ENCODE results near the gene L3MBTL4. TPM values are rescaled to one million over a fixed set of nuclear protein-coding genes. Genes with fewer than 3 reads are reported as not detected.

The L3MBTL4 gene
- total RNA-seq, 1 experiment from 2014 or later = 1.4 TPM

- POLR2A ChIA-PET = no interaction called here
- Mint-ChIP-seq H3K9me3 (peaks cover 25% of the 10 kb centered on the region), H3K4me3 (no peak overlapping the region), H3K36me3 (peaks cover 8% of the 10 kb centered on the region; the same call in 1 of the 2 replicates), H3K27ac (peak overlapping the region; percentile 46; the same call in 1 of the 2 replicates), H3K27me3 (ENCODE audit: low read depth) (no peaks in the 10 kb centered on the region), H3K4me1 (peaks cover 3% of the 10 kb centered on the region)
- ATAC-seq (no peak), DNase-seq (ENCODE audit: low spot score) (no peak)
- CTCF ChIA-PET = no interaction called here
- TF ChIP-seq PREB (CRISPR knock-in tag; IDR thresholded peaks at IDR 0.05; ENCODE audit: borderline replicate concordance) = no peak
- TF ChIP-seq E2F5 (CRISPR knock-in tag; IDR thresholded peaks at IDR 0.05) = no peak
- TF ChIP-seq CTCF (IDR thresholded peaks at IDR 0.05) = no peak
- no peak for TF ChIP-seq CREM (CRISPR knock-in tag; IDR thresholded peaks at IDR 0.05)
- TF ChIP-seq HMGA2 (CRISPR knock-in tag; IDR thresholded peaks at IDR 0.05) = no peak
- no peak for TF ChIP-seq MYBL2 (CRISPR knock-in tag; IDR thresholded peaks at IDR 0.05)
- no peak for TF ChIP-seq ATF2 (CRISPR knock-in tag; IDR thresholded peaks at IDR 0.05; ENCODE audit: borderline replicate concordance, low read depth)
- TF ChIP-seq RELA (CRISPR knock-in tag; IDR thresholded peaks at IDR 0.05; ENCODE audit: borderline replicate concordance) = no peak
- TF ChIP-seq TP53 (CRISPR knock-in tag; IDR thresholded peaks at IDR 0.05) = no peak
- no peak for TF ChIP-seq IRF1 (CRISPR knock-in tag; IDR thresholded peaks at IDR 0.05)
- TF ChIP-seq ARID4B (CRISPR knock-in tag; IDR thresholded peaks at IDR 0.05; ENCODE audit: borderline replicate concordance) = no peak
- TF ChIP-seq E2F1 (CRISPR knock-in tag; IDR thresholded peaks at IDR 0.05) = no peak
Measured at GRCh38 chr18:6256521-6256920, 158.2 kb downstream of the L3MBTL4 start.

GRCh38 chr18:6255886-6256285 is 158.8 kb downstream of the L3MBTL4 start:
- ATAC-seq (no peak), DNase-seq (ENCODE audit: low spot score) (no peak)
- CTCF ChIA-PET = no interaction called here
- H3K36me3 Mint-ChIP-seq = peaks cover 8% of the 10 kb centered on the region; the same call in 1 of the 2 replicates
- H3K4me3 Mint-ChIP-seq = no peak overlapping the region
- no peak overlapping the region for H3K27ac Mint-ChIP-seq
- peaks cover 25% of the 10 kb centered on the region for H3K9me3 Mint-ChIP-seq
- no peaks in the 10 kb centered on the region for H3K27me3 Mint-ChIP-seq (ENCODE audit: low read depth)
- POLR2A ChIA-PET = no interaction called here
- H3K4me1 Mint-ChIP-seq = peaks cover 3% of the 10 kb centered on the region
- TF ChIP-seq RELA (CRISPR knock-in tag; IDR thresholded peaks at IDR 0.05; ENCODE audit: borderline replicate concordance) (no peak), ATF3 (CRISPR knock-in tag; conservative IDR thresholded peaks at IDR 0.05) (no peak), STAT6 (CRISPR knock-in tag; conservative IDR thresholded peaks at IDR 0.05; ENCODE audit: low read depth) (no peak), NFYB (CRISPR knock-in tag; conservative IDR thresholded peaks at IDR 0.05; ENCODE audit: low read depth) (no peak), FOXJ3 (CRISPR knock-in tag; IDR thresholded peaks at IDR 0.05; ENCODE audit: borderline replicate concordance) (no peak), NFATC4 (CRISPR knock-in tag; IDR thresholded peaks at IDR 0.05) (no peak), PRRX2 (CRISPR knock-in tag; IDR thresholded peaks at IDR 0.05) (no peak), E2F5 (CRISPR knock-in tag; IDR thresholded peaks at IDR 0.05) (no peak), IRF2 (CRISPR knock-in tag; IDR thresholded peaks at IDR 0.05; ENCODE audit: borderline replicate concordance, low read depth) (no peak)

Measured in WTC11 (cell line).